HG03039 (cell line): ENCODE data around the gene COQ8A.

ENCODE experiments used
- ATAC-seq: cut with Tn5 transposase; IDR thresholded peaks from one replicate; pipeline ENCODE4 v1.9.1; 2021; ENCODE audit warnings: mild to moderate bottlenecking, moderate library complexity; ENCODE audit not compliant: unreplicated experiment

COQ8A gene

DNA sequence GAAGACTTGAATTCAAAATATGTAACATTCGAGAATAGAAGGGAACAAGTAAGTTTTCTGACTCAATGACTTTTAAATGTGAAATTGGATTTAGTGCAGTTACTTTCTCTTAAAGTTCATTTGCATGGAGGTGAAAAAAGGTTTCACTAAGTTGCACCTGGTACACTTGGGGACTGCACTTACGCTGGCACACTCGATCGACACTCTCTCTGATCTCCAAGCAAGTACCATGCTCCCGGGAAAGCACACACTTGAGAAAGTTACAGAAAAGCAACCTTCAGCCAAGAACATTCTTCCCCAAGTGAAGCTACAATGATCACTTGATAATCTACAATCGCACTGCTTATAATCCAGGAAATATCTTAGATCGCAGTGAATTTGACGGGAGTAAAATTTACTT is 63.1 kb downstream of the COQ8A start:
- ATAC-seq = no peak

DNA sequence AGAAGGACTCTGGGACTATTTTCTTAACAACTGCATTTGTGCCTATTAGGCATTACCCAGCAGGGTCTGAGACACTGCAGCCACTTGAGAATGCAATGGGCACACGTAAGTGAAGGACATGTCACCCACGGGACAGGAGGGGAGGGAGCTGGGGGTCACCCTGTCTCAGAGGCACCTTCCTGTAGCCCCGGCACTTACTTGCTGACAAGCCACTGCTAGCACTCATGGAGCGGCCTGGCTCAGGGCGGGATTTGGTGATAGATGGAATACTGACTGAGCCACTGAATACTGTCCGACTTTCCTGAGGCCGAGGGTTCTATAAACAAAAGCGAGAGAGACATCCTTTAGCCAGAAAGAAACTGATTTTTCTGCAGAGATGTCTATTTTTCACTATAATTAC is 64.7 kb downstream of the COQ8A start:
- ATAC-seq = no peak

DNA sequence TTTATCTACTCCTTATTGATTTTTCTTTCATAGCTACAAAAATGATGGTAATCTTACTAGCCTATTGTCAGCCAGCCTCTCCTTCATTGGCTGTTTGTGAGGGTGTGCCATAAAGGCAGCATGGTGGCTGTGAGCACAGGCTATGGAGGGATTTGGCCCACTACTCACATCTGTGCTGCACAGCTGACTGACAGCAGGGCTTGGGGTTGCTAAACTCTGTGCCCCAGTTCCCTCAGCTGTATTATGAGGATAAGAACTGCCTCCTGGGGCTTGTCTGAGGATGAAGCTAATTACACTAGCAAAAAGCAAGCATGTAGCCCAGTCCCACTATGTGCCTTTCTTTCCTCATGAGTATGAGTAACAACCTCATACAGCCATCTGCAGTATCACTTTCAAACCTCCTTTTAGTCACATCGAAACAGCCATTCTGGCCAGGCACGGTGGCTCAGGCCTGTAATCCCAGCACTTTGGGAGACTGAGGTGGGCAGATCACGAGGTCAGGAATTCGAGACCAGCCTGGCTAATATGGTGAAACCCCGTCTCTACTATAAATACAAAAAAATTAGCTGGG is 66.2 kb downstream of the COQ8A start:
- ATAC-seq = no peak

DNA sequence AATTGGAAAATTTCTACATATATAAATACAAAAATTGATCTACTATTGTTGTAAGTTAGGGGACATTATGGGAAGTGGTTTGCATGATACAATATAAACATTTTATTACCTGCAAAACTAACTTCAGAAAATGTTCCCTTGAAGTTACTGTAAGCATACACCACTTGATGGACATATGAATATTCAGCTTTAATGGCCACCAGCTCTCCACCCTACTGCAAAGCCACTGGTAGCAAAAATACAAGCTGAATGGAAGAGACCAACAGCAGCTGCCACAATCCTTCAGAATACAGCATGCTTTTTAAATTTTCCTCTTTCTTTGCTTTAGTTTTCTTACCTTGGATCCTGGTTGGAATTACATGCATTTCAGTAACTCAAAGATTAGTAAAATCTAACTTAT is 69.8 kb downstream of the COQ8A start:
- no peak for ATAC-seq

DNA sequence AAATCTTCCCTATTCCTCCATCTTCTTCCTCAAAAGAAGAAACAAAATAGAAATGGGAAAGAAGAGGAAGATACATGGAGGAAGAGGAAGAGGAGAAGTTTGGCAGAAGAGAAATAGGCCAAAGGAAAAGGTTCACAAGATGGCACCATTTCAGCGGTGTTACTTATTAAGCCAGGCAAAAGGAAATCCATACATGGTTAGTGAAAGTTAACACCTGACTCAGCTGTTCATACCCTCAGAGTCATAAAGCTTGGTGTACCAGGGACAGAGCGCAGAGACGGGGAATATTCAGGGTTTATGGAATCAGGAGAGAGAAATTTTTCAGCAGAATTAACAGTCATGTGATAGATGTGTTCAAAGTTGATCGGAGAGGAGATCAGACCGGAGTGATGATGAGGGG is 70.6 kb downstream of the COQ8A start:
- ATAC-seq = no peak

- no peak for ATAC-seq
Observed at GRCh38 chr1:227016990-227017389, 76.9 kb downstream of the COQ8A start.

DNA sequence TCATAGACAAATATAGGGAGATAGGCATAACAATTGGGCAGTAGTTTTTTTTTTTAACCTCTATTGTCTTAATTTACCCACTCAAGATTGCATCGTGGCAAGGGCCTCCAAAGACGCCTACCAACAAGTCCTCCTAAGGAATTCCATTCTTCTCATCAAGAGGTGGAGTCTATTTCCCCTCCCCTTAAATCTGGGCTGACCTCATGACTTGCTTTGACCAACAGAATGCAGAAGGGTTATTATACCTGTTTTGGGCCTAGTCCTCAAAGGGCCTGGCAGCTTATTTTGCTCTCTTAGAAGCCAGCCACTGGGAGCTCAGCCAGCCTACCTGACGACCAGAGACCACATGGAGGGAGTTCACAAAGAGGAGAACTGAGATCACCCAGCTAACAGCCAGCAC is 92.3 kb downstream of the COQ8A start:
- no peak for ATAC-seq

DNA sequence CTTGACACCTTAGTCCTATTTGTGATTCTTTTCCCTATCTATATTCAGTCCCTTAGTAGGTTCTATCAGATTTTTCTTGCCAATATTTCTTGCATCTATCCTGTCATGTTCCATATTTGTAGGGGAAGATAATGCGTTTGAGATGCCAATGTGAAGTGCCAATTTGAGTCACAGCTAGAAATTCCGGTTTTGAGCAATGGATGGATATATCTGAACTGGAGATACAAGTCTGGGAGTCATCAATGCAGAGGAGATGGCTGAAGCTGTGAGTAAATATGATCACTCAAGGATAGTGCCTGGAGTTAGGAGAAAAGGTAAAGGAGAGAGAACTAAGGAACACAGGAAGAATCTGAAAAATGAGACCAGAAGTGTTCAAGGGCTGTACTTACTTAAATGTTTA is 93.8 kb downstream of the COQ8A start:
- no peak for ATAC-seq

GRCh38 chr1:227035316-227035715 is 95.2 kb downstream of the COQ8A start:
- ATAC-seq = no peak

- no peak for ATAC-seq
Observed at GRCh38 chr1:227037121-227037520, 97.0 kb downstream of the COQ8A start.
